SH-SY5Y (cell line): ENCODE results near the gene ZNF616.

ENCODE experiments used
- GATA2 ChIP-seq: IDR thresholded peaks from 2 replicates; pipeline ENCODE4 v1.6.1; 2011; ENCODE audit warnings: mild to moderate bottlenecking, low read depth, low read length
- GATA3 ChIP-seq: IDR thresholded peaks from 2 replicates; pipeline ENCODE4 v1.6.1; 2011; ENCODE audit warnings: low read depth, mild to moderate bottlenecking, low read length, moderate library complexity

DNA sequence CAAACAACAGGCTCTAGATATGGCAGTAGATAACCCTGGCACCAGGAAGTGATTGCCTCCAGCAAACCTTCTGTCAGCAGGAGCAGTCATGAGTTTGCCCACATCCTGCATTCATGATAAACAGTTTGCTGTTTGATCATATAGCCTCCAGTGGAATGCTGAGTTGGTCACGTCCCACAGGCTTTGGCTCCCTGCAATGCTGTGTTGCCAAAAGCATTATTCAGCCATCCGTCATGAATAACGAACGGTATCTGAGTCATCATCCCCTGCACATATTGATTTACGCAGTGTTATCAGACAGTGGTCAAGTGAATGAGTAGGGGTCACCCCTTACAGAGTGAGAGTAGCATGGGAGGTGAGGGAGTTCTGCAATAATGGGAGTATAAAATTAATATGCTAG is 69.2 kb downstream of the ZNF616 start:
- TF ChIP-seq GATA3 (no peak), GATA2 (no peak)
